Measurements from ENCODE around the gene AGPS. TPM values are rescaled to one million over a fixed set of nuclear protein-coding genes. Genes with fewer than 3 reads are reported as not detected.

The AGPS gene
- total and polyA plus RNA-seq, 5 experiments from 2014 or later: 13.0 to 25.6 (median 16.3) TPM

DNA sequence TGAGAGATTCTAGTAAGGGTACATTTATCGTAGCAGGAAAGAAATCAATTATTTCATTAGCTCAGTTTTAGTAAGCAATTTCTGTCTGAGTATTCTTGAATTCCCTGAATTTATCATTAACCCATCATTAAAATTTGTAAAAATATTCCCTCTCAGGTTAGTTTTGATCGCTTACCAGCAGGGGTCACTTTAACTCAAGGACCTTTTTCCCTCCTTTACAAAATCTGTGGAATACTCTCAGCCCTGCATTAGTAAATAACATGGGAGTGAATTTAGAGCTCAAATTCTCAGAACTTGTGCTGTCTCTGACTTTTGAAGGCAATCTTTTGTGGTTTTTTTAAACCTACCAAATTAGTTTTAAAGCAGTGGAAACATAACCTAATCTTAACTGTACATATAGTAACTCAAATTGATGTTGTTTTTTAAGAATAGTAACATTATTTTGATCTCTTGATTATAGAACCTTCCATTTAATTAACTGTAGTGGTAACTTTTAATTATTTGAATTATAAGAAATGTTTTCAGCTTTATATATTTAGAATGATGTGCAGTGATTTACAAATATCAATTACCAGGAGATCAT, 97.2 kb downstream of the AGPS start:
- Mint-ChIP-seq H3K9me3 (no peaks in the 10 kb centered on the region), H3K27me3 (no peaks in the 10 kb centered on the region), H3K36me3 (peaks cover 11 to 37% (median 20%) of the 10 kb centered on the region in 3 donors), H3K27ac (no peak overlapping the region), H3K4me3 (no peak overlapping the region), H3K4me1 (no peaks in the 10 kb centered on the region)
- POLR2A ChIA-PET: no interaction called here
- no peak for DNase-seq
- ATAC-seq: no peak

- DNase-seq (no peak), ATAC-seq (no peak)
- no peaks in the 10 kb centered on the region for H3K9me3 Mint-ChIP-seq
- H3K36me3 Mint-ChIP-seq: peaks cover 11 to 41% (median 19%) of the 10 kb centered on the region in 3 donors
- H3K4me1 Mint-ChIP-seq: no peaks in the 10 kb centered on the region
- POLR2A ChIA-PET: interaction anchor here (0.6 kb wide), 1 partner anchor 136 kb away, joined by 3 read pairs; no protein-coding TSS in a partner anchor
- H3K27me3 Mint-ChIP-seq: no peaks in the 10 kb centered on the region
- H3K4me3 Mint-ChIP-seq: no peak overlapping the region
- no peak overlapping the region for H3K27ac Mint-ChIP-seq
Measured at GRCh38 chr2:177495945-177496344, 103.4 kb downstream of the AGPS start.

DNA sequence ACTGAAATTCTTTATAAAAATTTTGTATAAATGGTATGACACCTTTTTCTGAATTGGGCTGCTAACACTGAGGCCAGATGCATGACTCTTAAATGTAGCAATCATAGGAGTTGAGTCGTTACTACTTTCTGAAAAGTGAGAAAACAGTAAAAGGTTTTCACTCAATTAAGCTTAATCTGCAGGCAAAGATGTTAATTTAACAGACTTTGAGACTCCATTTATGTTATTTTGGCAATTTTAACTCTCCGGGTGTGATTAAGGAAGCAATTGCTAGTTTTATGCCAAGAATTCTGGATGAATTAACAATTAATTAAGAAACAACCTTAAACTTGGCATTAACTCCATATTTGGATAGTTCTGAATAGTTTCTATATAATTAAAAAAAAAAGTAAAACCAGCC, 104.3 kb downstream of the AGPS start:
- peaks cover 11 to 47% (median 18%) of the 10 kb centered on the region in 3 donors for H3K36me3 Mint-ChIP-seq
- no peaks in the 10 kb centered on the region for H3K9me3 Mint-ChIP-seq
- no peaks in the 10 kb centered on the region for H3K27me3 Mint-ChIP-seq
- no peak for ATAC-seq
- no peak overlapping the region for H3K27ac Mint-ChIP-seq
- DNase-seq: no peak
- no peak overlapping the region for H3K4me3 Mint-ChIP-seq
- H3K4me1 Mint-ChIP-seq: peaks cover 0 to 2% (median 0%) of the 10 kb centered on the region in 4 donors
- POLR2A ChIA-PET: no interaction called here

- no peaks in the 10 kb centered on the region for H3K9me3 Mint-ChIP-seq
- H3K4me1 Mint-ChIP-seq: peaks cover 0 to 2% (median under 1%) of the 10 kb centered on the region in 4 donors
- POLR2A ChIA-PET: no interaction called here
- no peak for ATAC-seq
- no peak for DNase-seq
- H3K27me3 Mint-ChIP-seq: no peaks in the 10 kb centered on the region
- H3K27ac Mint-ChIP-seq: no peak overlapping the region
- peaks cover 3 to 52% (median 8%) of the 10 kb centered on the region in 3 donors for H3K36me3 Mint-ChIP-seq
- H3K4me3 Mint-ChIP-seq: no peak overlapping the region
Measured at GRCh38 chr2:177501186-177501585, 108.6 kb downstream of the AGPS start.

- Mint-ChIP-seq H3K27me3 (no peaks in the 10 kb centered on the region), H3K27ac (no peak overlapping the region), H3K4me3 (no peak overlapping the region), H3K4me1 (peaks cover 0 to 2% (median under 1%) of the 10 kb centered on the region in 4 donors), H3K36me3 (peaks cover 3 to 64% (median 14%) of the 10 kb centered on the region in 3 donors), H3K9me3 (no peaks in the 10 kb centered on the region)
- DNase-seq (no peak), ATAC-seq (no peak)
- POLR2A ChIA-PET: no interaction called here
Measured at GRCh38 chr2:177506505-177506904, 113.9 kb downstream of the AGPS start.

DNA sequence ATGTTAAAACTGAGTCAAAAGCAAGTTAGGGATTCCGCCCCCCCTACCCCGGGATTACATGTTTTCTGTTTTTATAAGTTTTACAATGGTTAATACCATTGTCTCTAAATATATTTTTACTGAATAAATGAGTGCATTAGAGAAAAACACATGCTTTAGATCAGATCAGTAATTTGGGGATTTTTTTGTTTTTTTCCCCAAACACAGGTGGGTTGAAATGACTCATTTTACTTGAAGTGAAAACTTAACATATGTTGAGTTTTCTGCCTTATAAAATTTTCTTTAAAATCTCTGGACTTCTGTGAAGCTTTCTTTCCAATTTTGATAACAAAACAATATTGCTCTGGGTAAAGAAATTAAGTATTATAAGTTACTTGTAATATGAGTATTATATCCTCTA, 114.4 kb downstream of the AGPS start:
- ATAC-seq (no peak), DNase-seq (no peak)
- no peak overlapping the region for H3K27ac Mint-ChIP-seq
- peaks cover 0 to 2% (median under 1%) of the 10 kb centered on the region in 4 donors for H3K4me1 Mint-ChIP-seq
- no peaks in the 10 kb centered on the region for H3K27me3 Mint-ChIP-seq
- H3K36me3 Mint-ChIP-seq: peaks cover 3 to 63% (median 14%) of the 10 kb centered on the region in 3 donors
- H3K4me3 Mint-ChIP-seq: no peak overlapping the region
- POLR2A ChIA-PET: no interaction called here
- H3K9me3 Mint-ChIP-seq: no peaks in the 10 kb centered on the region

DNA sequence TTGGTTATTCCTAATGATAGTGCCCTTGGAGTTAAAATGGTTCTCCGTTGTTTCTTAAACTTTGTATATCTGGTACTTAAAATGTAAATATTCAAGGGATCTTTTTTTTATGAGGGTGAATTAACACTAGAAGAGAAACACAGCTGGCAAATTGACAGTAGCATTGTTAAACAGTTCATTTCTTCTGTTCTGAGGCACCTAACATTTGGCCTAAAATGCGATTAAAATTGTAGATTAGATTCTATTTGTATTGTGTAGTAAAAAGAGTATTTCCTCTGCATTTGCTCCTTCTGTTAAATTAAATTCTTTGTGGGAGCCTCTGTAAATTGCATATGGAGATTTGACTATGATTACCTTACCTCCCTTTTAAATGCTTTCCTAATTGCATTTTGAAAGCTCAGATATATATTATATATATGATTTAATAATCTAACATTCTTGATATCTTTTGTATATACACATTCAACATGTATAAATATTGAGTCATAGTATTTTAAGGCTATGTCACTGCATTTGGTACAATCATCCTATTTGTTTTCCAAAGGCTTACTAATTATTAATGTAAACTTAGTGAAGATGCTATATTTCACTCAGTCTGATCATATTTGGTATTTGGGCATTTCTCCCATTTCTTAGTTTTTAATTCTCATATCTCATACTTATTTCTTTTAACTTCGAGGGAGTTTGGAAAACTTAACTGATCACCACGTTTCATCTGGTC, 124.4 kb downstream of the AGPS start:
- no peak overlapping the region for H3K27ac Mint-ChIP-seq
- H3K4me3 Mint-ChIP-seq: no peak overlapping the region
- POLR2A ChIA-PET: no interaction called here
- DNase-seq (no peak), ATAC-seq (no peak)
- H3K36me3 Mint-ChIP-seq: peaks cover 0 to 64% (median 35%) of the 10 kb centered on the region in 3 donors
- no peaks in the 10 kb centered on the region for H3K27me3 Mint-ChIP-seq
- no peaks in the 10 kb centered on the region for H3K9me3 Mint-ChIP-seq
- peaks cover 0 to 2% (median 0%) of the 10 kb centered on the region in 4 donors for H3K4me1 Mint-ChIP-seq

DNA sequence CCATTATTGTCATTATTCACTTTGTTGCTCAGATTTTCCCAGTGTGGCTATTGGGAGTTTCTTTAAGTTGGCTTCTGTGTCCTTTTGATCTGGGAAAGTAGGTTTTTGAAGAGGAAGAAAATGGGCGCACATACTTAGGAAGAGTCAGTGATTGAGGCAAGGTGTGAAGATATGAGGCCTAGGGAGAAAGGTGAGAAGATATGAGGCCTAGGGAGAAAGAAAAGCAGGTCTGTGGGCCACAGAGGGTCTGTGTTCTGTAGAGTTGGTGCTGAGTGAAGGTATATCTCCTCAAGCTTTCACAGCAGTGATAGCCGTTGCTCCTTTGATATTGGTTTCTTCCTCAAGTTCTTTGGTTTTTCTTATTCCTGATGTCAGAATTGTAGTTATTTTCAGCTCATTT, 126.2 kb downstream of the AGPS start:
- no peak for DNase-seq
- Mint-ChIP-seq H3K4me3 (no peak overlapping the region), H3K27ac (no peak overlapping the region), H3K9me3 (no peaks in the 10 kb centered on the region), H3K36me3 (peaks cover 0 to 64% (median 33%) of the 10 kb centered on the region in 3 donors), H3K27me3 (no peaks in the 10 kb centered on the region), H3K4me1 (peaks cover 0 to 2% (median 0%) of the 10 kb centered on the region in 4 donors)
- POLR2A ChIA-PET: no interaction called here
- no peak for ATAC-seq

- H3K27me3 Mint-ChIP-seq: no peaks in the 10 kb centered on the region
- DNase-seq (no peak), ATAC-seq (no peak)
- H3K27ac Mint-ChIP-seq: no peak overlapping the region
- H3K4me3 Mint-ChIP-seq: no peak overlapping the region
- POLR2A ChIA-PET: no interaction called here
- H3K9me3 Mint-ChIP-seq: no peaks in the 10 kb centered on the region
- peaks cover 0 to 64% (median 37%) of the 10 kb centered on the region in 3 donors for H3K36me3 Mint-ChIP-seq
- H3K4me1 Mint-ChIP-seq: peaks cover 0 to 2% (median 0%) of the 10 kb centered on the region in 4 donors
Measured at GRCh38 chr2:177519534-177520115, 127.1 kb downstream of the AGPS start.

DNA sequence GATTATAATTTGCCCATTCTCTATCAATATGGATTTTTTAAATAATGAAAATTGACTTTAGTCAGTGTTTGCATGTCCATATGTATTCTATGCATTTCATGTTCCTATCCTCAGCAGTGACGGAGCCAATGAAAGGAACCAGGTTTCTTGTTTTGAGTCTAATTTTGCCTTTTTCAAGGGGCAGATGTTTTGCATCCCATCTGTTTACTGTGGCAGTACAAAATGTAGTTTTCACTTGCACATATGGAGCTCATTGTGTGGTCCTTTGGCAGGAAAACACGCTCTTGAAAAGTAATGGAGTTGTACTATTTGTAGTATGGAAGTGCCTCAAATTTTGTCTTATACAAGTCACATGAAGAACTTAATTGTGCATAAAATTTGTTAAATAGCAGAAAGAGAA, 127.8 kb downstream of the AGPS start:
- H3K9me3 Mint-ChIP-seq: no peaks in the 10 kb centered on the region
- POLR2A ChIA-PET: no interaction called here
- no peak overlapping the region for H3K27ac Mint-ChIP-seq
- peaks cover 0 to 62% (median 36%) of the 10 kb centered on the region in 3 donors for H3K36me3 Mint-ChIP-seq
- ATAC-seq (no peak), DNase-seq (no peak)
- H3K27me3 Mint-ChIP-seq: no peaks in the 10 kb centered on the region
- H3K4me1 Mint-ChIP-seq: peaks cover 0 to 2% (median 0%) of the 10 kb centered on the region in 4 donors
- H3K4me3 Mint-ChIP-seq: no peak overlapping the region

- Mint-ChIP-seq H3K9me3 (no peaks in the 10 kb centered on the region), H3K4me1 (no peaks in the 10 kb centered on the region), H3K4me3 (no peak overlapping the region), H3K36me3 (peaks cover 0 to 59% (median 29%) of the 10 kb centered on the region in 3 donors), H3K27me3 (no peaks in the 10 kb centered on the region), H3K27ac (no peak overlapping the region)
- POLR2A ChIA-PET: no interaction called here
- ATAC-seq (no peak), DNase-seq (no peak)
Measured at GRCh38 chr2:177523781-177524180, 131.2 kb downstream of the AGPS start.

- Mint-ChIP-seq H3K27ac (no peak overlapping the region), H3K36me3 (peaks cover 0 to 53% (median 29%) of the 10 kb centered on the region in 3 donors), H3K9me3 (no peaks in the 10 kb centered on the region), H3K4me3 (no peak overlapping the region), H3K4me1 (no peaks in the 10 kb centered on the region), H3K27me3 (no peaks in the 10 kb centered on the region)
- ATAC-seq (no peak), DNase-seq (no peak)
- POLR2A ChIA-PET: interaction anchor here (0.7 kb wide), 1 partner anchor 11 kb away, joined by 4 read pairs; no protein-coding TSS in a partner anchor
Measured at GRCh38 chr2:177525351-177525924, 132.9 kb downstream of the AGPS start.

- DNase-seq: no peak
- Mint-ChIP-seq H3K27ac (no peak overlapping the region), H3K36me3 (peaks cover 0 to 37% (median 15%) of the 10 kb centered on the region in 3 donors), H3K9me3 (no peaks in the 10 kb centered on the region), H3K27me3 (no peaks in the 10 kb centered on the region), H3K4me1 (no peaks in the 10 kb centered on the region), H3K4me3 (no peak overlapping the region)
- POLR2A ChIA-PET: no interaction called here
- no peak for ATAC-seq
Measured at GRCh38 chr2:177528351-177528933, 135.9 kb downstream of the AGPS start.
